Spinal cord (tissue), 10 donors: ENCODE measurements around the gene MIOS. TPM values are rescaled to one million over a fixed set of nuclear protein-coding genes. Genes with fewer than 3 reads are reported as not detected.

Experiments used
- DNase-seq, 6 donors: peaks; one replicate each; pipeline versions ENCODE4 v3.0.0 to v3.0.0-alpha.2; 2013 to 2015; ENCODE audit warnings: low spot score in 6 of 6, low read depth in 4 of 6
- H3K27ac ChIP-seq: one replicate; pipeline ENCODE4 v1.5.1; 2013; ENCODE audit warnings: low read depth, low read length, control low read depth
- H3K27me3 ChIP-seq: one replicate; pipeline ENCODE4 v1.6.1; 2013; ENCODE audit warnings: low read length; ENCODE audit not compliant: control insufficient read depth, insufficient read depth
- H3K36me3 ChIP-seq: one replicate; pipeline ENCODE4 v1.6.1; 2013; ENCODE audit warnings: low read length; ENCODE audit not compliant: control insufficient read depth, insufficient read depth
- H3K4me1 ChIP-seq: one replicate; pipeline ENCODE4 v1.6.1; 2013; ENCODE audit warnings: low read length; ENCODE audit not compliant: control insufficient read depth, insufficient read depth
- H3K4me3 ChIP-seq: one replicate; pipeline ENCODE4 v1.5.1; 2013; ENCODE audit warnings: low read depth, low read length, control low read depth
- H3K9me3 ChIP-seq: one replicate; pipeline ENCODE4 v1.6.1; 2013; ENCODE audit warnings: low read length; ENCODE audit not compliant: control insufficient read depth, insufficient read depth
- whole genome bisulfite sequencing: methylation state at CpG from one replicate; pipeline ENCODE4 v1.1.5; 2013; ENCODE audit warnings: missing lambda C conversion rate; ENCODE audit not compliant: insufficient coverage; 5-methylcytosine and 5-hydroxymethylcytosine counted together
- polyA plus RNA-seq, 2 donors: library from polyadenylated mRNA; unstranded; fragments of 120-200 nt; gene quantifications; one replicate each; pipeline ENCODE4 v1.2.1, GENCODE V29; 2013; ENCODE audit not compliant: insufficient read length in 2 of 2
- total RNA-seq, 2 donors: library from RNA; depleted of rRNA in 1 of 2; stranded (reverse); fragments of 120-200 nt in 1 of 2; fragments of >200 nt in 1 of 2; gene quantifications; one replicate each; pipeline versions ENCODE4 v1.2.3 to v1.2.4, GENCODE V29; 2013 to 2014
- donor health status: healthy.

Gene MIOS
- total and polyA plus RNA-seq, 4 donors, result 23.4 to 60.4 (median 33.1) TPM

- Histone ChIP-seq H3K9me3 (no peaks in the 10 kb centered on the region), H3K27me3 (no peaks in the 10 kb centered on the region), H3K4me3 (no peak overlapping the region), H3K27ac (no peak overlapping the region), H3K4me1 (no peaks in the 10 kb centered on the region), H3K36me3 (peaks cover 2% of the 10 kb centered on the region)
- DNase-seq, result no peak
- WGBS, result 100% methylated on average over 1 of the region's 1 CpG
Observed at GRCh38 chr7:7576344-7576743, 9.7 kb downstream of the MIOS start.

GRCh38 chr7:7577888-7578287 lies 11.2 kb downstream of the MIOS start:
- no peak for DNase-seq
- 89% methylated on average over 1 of the region's 1 CpG for WGBS
- Histone ChIP-seq H3K4me1 (no peaks in the 10 kb centered on the region), H3K27me3 (no peaks in the 10 kb centered on the region), H3K36me3 (peaks cover 2% of the 10 kb centered on the region), H3K4me3 (no peak overlapping the region), H3K27ac (no peak overlapping the region), H3K9me3 (no peaks in the 10 kb centered on the region)

GRCh38 chr7:7579638-7580037 lies 13.0 kb downstream of the MIOS start:
- no peak overlapping the region for H3K27ac ChIP-seq
- H3K27me3 ChIP-seq, result no peaks in the 10 kb centered on the region
- no peak for DNase-seq
- no peak overlapping the region for H3K4me3 ChIP-seq
- no CpG with 5 or more reads among the region's 3 CpGs for WGBS
- H3K4me1 ChIP-seq, result no peaks in the 10 kb centered on the region
- no peaks in the 10 kb centered on the region for H3K9me3 ChIP-seq
- H3K36me3 ChIP-seq, result peaks cover 2% of the 10 kb centered on the region

GRCh38 chr7:7581531-7582179 lies 15.0 kb downstream of the MIOS start:
- Histone ChIP-seq H3K27ac (no peak overlapping the region), H3K4me3 (no peak overlapping the region), H3K4me1 (no peaks in the 10 kb centered on the region), H3K9me3 (no peaks in the 10 kb centered on the region), H3K27me3 (no peaks in the 10 kb centered on the region), H3K36me3 (peaks cover 2% of the 10 kb centered on the region)
- DNase-seq, result peak in 1 of 6 donors; percentile 17
- WGBS, result 47% methylated on average over 5 of the region's 10 CpGs

- H3K36me3 ChIP-seq, result peaks cover 2% of the 10 kb centered on the region
- H3K9me3 ChIP-seq, result no peaks in the 10 kb centered on the region
- no peak for DNase-seq
- H3K27ac ChIP-seq, result no peak overlapping the region
- 100% methylated on average over 1 of the region's 1 CpG for WGBS
- H3K4me1 ChIP-seq, result no peaks in the 10 kb centered on the region
- no peak overlapping the region for H3K4me3 ChIP-seq
- no peaks in the 10 kb centered on the region for H3K27me3 ChIP-seq
Observed at GRCh38 chr7:7582596-7582995, 15.9 kb downstream of the MIOS start.

GRCh38 chr7:7583731-7584130 lies 17.0 kb downstream of the MIOS start:
- H3K4me1 ChIP-seq, result no peaks in the 10 kb centered on the region
- H3K27ac ChIP-seq, result no peak overlapping the region
- no peak for DNase-seq
- no peaks in the 10 kb centered on the region for H3K27me3 ChIP-seq
- H3K4me3 ChIP-seq, result no peak overlapping the region
- H3K36me3 ChIP-seq, result peaks cover 2% of the 10 kb centered on the region
- no peaks in the 10 kb centered on the region for H3K9me3 ChIP-seq
- no CpG with 5 or more reads among the region's 2 CpGs for WGBS

GRCh38 chr7:7584653-7585052 lies 18.0 kb downstream of the MIOS start:
- H3K27me3 ChIP-seq, result no peaks in the 10 kb centered on the region
- peaks cover 2% of the 10 kb centered on the region for H3K36me3 ChIP-seq
- no peaks in the 10 kb centered on the region for H3K4me1 ChIP-seq
- no CpG with 5 or more reads among the region's 1 CpG for WGBS
- H3K9me3 ChIP-seq, result no peaks in the 10 kb centered on the region
- H3K4me3 ChIP-seq, result no peak overlapping the region
- DNase-seq, result no peak
- no peak overlapping the region for H3K27ac ChIP-seq

- no peak for DNase-seq
- H3K27ac ChIP-seq, result no peak overlapping the region
- no peaks in the 10 kb centered on the region for H3K4me1 ChIP-seq
- H3K36me3 ChIP-seq, result peaks cover 2% of the 10 kb centered on the region
- 85% methylated on average over 3 of the region's 5 CpGs for WGBS
- no peaks in the 10 kb centered on the region for H3K9me3 ChIP-seq
- H3K27me3 ChIP-seq, result no peaks in the 10 kb centered on the region
- H3K4me3 ChIP-seq, result no peak overlapping the region
Observed at GRCh38 chr7:7585241-7585928, 18.7 kb downstream of the MIOS start.

GRCh38 chr7:7595451-7595850 lies 28.8 kb downstream of the MIOS start:
- Histone ChIP-seq H3K27ac (no peak overlapping the region), H3K4me1 (no peaks in the 10 kb centered on the region), H3K36me3 (peaks cover 14% of the 10 kb centered on the region), H3K27me3 (no peaks in the 10 kb centered on the region), H3K9me3 (no peaks in the 10 kb centered on the region), H3K4me3 (no peak overlapping the region)
- no CpG with 5 or more reads among the region's 1 CpG for WGBS
- peak in 4 of 6 donors; percentile 4 to 74 (median 34) for DNase-seq

GRCh38 chr7:7596176-7596575 lies 29.5 kb downstream of the MIOS start:
- no peak overlapping the region for H3K27ac ChIP-seq
- H3K27me3 ChIP-seq, result no peaks in the 10 kb centered on the region
- H3K4me3 ChIP-seq, result no peak overlapping the region
- H3K4me1 ChIP-seq, result no peaks in the 10 kb centered on the region
- peaks cover 12% of the 10 kb centered on the region for H3K36me3 ChIP-seq
- WGBS, result 80% methylated on average over 1 of the region's 5 CpGs
- H3K9me3 ChIP-seq, result no peaks in the 10 kb centered on the region
- DNase-seq, result no peak
